Uterus (tissue), 4 donors: ENCODE results near the gene ISLR. TPM values are rescaled to one million over a fixed set of nuclear protein-coding genes. Genes with fewer than 3 reads are reported as not detected.

Source experiments
- DNase-seq, 2 donors: peaks; one replicate each; pipeline ENCODE4 v3.0.0-alpha.2; 2019 to 2020
- H3K27ac ChIP-seq, 2 donors: fragments of 200-600 bp; sonication (generic); 1 replicate in 1 of 2; 2 replicates in 1 of 2; pipeline ENCODE4 v1.5.1; 2016 to 2018
- H3K27me3 ChIP-seq, 2 donors: fragments of 200-600 bp; sonication (generic); one replicate each; pipeline ENCODE4 v1.5.1; 2018 to 2019; ENCODE audit warnings: control low read depth in 1 of 2
- H3K36me3 ChIP-seq, 2 donors: fragments of 200-600 bp; sonication (generic); one replicate each; pipeline ENCODE4 v1.5.1; 2019; ENCODE audit warnings: control low read depth in 1 of 2
- H3K4me1 ChIP-seq, 2 donors: fragments of 200-600 bp; sonication (generic); one replicate each; pipeline ENCODE4 v1.5.1; 2018 to 2019; ENCODE audit warnings: control low read depth in 1 of 2
- H3K4me3 ChIP-seq, 2 donors: fragments of 200-600 bp; sonication (generic); 1 replicate in 1 of 2; 2 replicates in 1 of 2; pipeline ENCODE4 v1.5.1; 2018 to 2019; ENCODE audit warnings: mild to moderate bottlenecking in 1 of 2
- H3K9me3 ChIP-seq, 2 donors: fragments of 200-600 bp; sonication (generic); one replicate each; pipeline ENCODE4 v1.5.1; 2019; ENCODE audit warnings: control low read depth in 1 of 2
- POLR2A ChIP-seq, 2 donors: fragments of 450-650 bp; IDR thresholded peaks; one replicate each; pipeline ENCODE4 v1.6.1; 2016; ENCODE audit warnings: antibody characterized with exemption in 2 of 2, mild to moderate bottlenecking in 1 of 2, moderate library complexity in 1 of 2
- intact Hi-C: fragments of 100-400 bp; cut with DNase I; formaldehyde crosslinking; loops from one replicate; pipeline ENCODE4 v1.15.1; 2023; ENCODE audit warnings: low total_unique reads
- total RNA-seq, 4 donors: library from RNA; depleted of rRNA in 3 of 4; stranded (reverse); fragments of >200 nt in 3 of 4; gene quantifications; one replicate each; pipeline versions ENCODE4 v1.1.0 to v1.2.4, GENCODE V29; 2014 to 2023
- TF ChIP-seq, protein P1 (sequence below), 4 experiments: fragments of 200-600 bp in 2 of 4; fragments of 450-650 bp in 2 of 4; sonication (generic) in 2 of 4; IDR thresholded peaks; one replicate each; pipeline ENCODE4 v1.5.1; 2016 to 2019; ENCODE audit warnings: antibody characterized with exemption in 4 of 4, mild to moderate bottlenecking in 2 of 4, moderate library complexity in 1 of 4
- donor health status: DM: yes; HTN: yes; CAD: no.

Gene ISLR
- total RNA-seq, 4 donors from 2014 or later: 170 to 215 (median 201) TPM

- Histone ChIP-seq H3K4me1 (peaks cover 0 to 11% of the 10 kb centered on the region in 2 donors), H3K9me3 (no peaks in the 10 kb centered on the region), H3K4me3 (no peak overlapping the region), H3K36me3 (no peaks in the 10 kb centered on the region), H3K27ac (no peak overlapping the region), H3K27me3 (peaks cover 14 to 23% of the 10 kb centered on the region in 2 donors)
- no peak for TF ChIP-seq POLR2A (IDR thresholded peaks at IDR 0.05)
- TF ChIP-seq, protein P1, sequence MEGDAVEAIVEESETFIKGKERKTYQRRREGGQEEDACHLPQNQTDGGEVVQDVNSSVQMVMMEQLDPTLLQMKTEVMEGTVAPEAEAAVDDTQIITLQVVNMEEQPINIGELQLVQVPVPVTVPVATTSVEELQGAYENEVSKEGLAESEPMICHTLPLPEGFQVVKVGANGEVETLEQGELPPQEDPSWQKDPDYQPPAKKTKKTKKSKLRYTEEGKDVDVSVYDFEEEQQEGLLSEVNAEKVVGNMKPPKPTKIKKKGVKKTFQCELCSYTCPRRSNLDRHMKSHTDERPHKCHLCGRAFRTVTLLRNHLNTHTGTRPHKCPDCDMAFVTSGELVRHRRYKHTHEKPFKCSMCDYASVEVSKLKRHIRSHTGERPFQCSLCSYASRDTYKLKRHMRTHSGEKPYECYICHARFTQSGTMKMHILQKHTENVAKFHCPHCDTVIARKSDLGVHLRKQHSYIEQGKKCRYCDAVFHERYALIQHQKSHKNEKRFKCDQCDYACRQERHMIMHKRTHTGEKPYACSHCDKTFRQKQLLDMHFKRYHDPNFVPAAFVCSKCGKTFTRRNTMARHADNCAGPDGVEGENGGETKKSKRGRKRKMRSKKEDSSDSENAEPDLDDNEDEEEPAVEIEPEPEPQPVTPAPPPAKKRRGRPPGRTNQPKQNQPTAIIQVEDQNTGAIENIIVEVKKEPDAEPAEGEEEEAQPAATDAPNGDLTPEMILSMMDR (IDR thresholded peaks at IDR 0.05): peak in 1 of 4 experiments; percentile 2
- intact Hi-C loops: no loop called here
- DNase-seq: peak in 1 of 2 donors; percentile 25
Measured at GRCh38 chr15:74134387-74135027, 39.0 kb upstream of the ISLR start.

DNA sequence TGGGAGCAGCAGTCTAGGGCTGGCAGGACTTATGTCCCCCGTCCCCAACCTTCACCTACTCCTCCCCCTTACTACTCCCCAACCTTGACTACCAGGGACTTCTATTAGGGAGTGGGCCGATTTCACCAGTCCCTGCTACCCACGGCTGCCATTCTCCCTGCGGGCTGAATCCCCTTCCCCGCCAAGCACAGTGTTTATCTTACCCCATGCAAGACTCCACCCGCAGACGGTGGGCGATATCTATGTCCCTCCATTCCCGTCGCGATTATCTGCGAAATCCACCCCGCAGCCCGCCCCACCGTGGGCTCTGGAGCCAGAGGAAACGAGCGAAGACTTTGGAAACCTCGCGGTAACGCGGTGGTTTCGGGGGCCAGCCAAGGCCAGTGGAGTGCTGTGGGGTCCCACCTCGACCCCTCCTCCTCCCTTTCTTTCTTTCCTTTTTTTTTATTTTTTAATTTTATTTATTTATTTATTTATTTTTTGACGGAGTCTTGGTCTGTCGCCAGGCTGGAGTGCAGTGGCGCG is 38.4 kb upstream of the ISLR start:
- peak in 1 of 2 donors; percentile 22 for DNase-seq
- H3K36me3 ChIP-seq: no peaks in the 10 kb centered on the region
- H3K27me3 ChIP-seq: peaks cover 9 to 23% of the 10 kb centered on the region in 2 donors
- H3K9me3 ChIP-seq: no peaks in the 10 kb centered on the region
- TF ChIP-seq POLR2A (IDR thresholded peaks at IDR 0.05): no peak
- TF ChIP-seq, protein P1 (IDR thresholded peaks at IDR 0.05): no peak
- intact Hi-C loops: no loop called here
- peak overlapping the region in 1 of 2 donors; percentile 76 for H3K27ac ChIP-seq
- peaks cover 0 to 5% of the 10 kb centered on the region in 2 donors for H3K4me1 ChIP-seq
- H3K4me3 ChIP-seq: no peak overlapping the region

DNA sequence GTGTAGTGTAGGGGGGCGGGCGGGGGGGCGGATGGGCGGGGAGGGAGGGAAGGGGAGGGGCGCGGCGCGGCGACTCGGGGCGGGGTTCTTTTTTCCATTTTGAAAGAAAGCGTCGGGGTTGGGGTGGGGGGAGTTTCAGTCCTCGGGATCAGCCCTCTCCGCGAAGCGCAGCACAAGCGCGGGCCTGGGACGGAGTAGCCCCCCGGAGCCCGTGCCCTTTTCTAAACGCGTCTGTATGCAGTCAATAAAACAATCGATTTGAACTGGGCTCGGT is 37.0 kb upstream of the ISLR start:
- H3K4me1 ChIP-seq: no peaks in the 10 kb centered on the region

DNA sequence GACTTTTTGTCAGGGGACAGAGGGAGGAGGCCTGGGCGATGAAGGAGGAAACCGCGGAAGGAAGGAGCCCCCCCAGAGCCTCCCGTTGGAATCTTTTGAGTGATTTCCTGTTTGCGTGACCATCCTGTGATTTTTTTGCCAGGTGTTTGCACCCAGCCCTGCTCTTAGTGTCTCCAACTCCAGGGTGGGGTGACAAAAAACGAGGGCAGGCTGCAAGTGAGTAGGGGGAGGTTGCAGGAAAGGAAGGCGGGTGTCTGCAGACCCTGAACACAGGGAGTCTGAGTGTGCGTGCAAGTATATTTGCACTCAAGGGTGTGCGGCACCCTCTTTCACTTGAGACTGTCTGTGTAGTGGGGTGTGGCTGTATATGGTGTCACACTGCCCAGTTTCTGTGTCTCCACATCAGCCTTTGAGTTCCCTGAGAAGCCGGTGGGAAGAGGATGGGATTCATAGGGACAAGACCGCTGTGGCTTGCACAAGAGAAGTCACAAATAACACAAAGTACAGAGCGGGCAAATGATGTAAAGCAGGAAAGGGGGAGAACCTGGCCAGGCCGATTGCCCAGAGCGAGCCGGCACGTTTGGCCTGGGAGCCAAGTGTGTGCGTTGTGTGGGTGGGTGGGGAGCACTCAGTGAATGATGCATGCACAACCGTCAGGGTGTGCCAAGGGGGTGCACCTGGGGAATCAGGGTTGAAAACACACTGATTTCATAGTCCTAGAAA is 36.5 kb upstream of the ISLR start:
- TF ChIP-seq, protein P1 (IDR thresholded peaks at IDR 0.05): no peak
- no peak for TF ChIP-seq POLR2A (IDR thresholded peaks at IDR 0.05)
- peak overlapping the region; percentile 76 to 80 for H3K27ac ChIP-seq
- no peaks in the 10 kb centered on the region for H3K4me1 ChIP-seq
- H3K27me3 ChIP-seq: peaks cover 0 to 9% of the 10 kb centered on the region in 2 donors
- intact Hi-C loops: no loop called here
- H3K4me3 ChIP-seq: peak overlapping the region; percentile 44 to 48
- DNase-seq: peak in 1 of 2 donors; percentile 36
- no peaks in the 10 kb centered on the region for H3K9me3 ChIP-seq
- H3K36me3 ChIP-seq: no peaks in the 10 kb centered on the region

More for the DNA sequence above, 37.0 kb upstream of the ISLR start:
- Histone ChIP-seq H3K9me3 (no peaks in the 10 kb centered on the region), H3K4me3 (peak overlapping the region; percentile 44 to 48), H3K36me3 (no peaks in the 10 kb centered on the region), H3K27me3 (peaks cover 0 to 13% of the 10 kb centered on the region in 2 donors), H3K27ac (peak overlapping the region; percentile 76 to 80)
- TF ChIP-seq, protein P1 (IDR thresholded peaks at IDR 0.05): no peak
- no peak for DNase-seq
- intact Hi-C loops: no loop called here

DNA sequence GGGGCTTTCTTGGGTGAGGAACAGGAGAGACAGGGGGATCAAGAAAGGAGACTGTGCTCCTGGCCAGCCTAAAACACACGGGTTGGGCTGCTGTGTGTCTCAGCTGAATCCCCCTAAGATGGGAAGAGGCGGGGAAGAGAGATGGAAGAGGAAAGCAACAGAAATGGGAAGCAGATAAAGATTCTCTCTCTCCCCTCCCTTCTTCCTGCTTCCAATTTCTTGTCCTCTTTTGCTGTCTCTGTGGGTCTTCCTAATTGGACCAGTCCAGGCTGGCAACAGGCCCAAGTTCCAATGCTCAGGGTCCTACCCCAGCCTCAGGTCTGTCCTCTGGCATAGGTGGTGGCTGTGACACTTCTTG is 36.0 kb upstream of the ISLR start:
- peaks cover 0 to 9% of the 10 kb centered on the region in 2 donors for H3K27me3 ChIP-seq
- H3K27ac ChIP-seq: peak overlapping the region in 1 of 2 donors; percentile 76
- no peak for DNase-seq
- no peak overlapping the region for H3K4me3 ChIP-seq
- no peaks in the 10 kb centered on the region for H3K36me3 ChIP-seq
- no peak for TF ChIP-seq POLR2A (IDR thresholded peaks at IDR 0.05)
- TF ChIP-seq, protein P1 (IDR thresholded peaks at IDR 0.05): no peak
- H3K4me1 ChIP-seq: no peaks in the 10 kb centered on the region
- intact Hi-C loops: no loop called here
- H3K9me3 ChIP-seq: no peaks in the 10 kb centered on the region
